ENCODE results near the gene PROCA1. TPM values are rescaled to one million over a fixed set of nuclear protein-coding genes. Genes with fewer than 3 reads are reported as not detected.

PROCA1 gene
- total and polyA plus RNA-seq, 9 of the 15 experiments (the other 6 are each of a cell fraction or from before 2014, with no cell fraction given) = 0.78 to 16.2 (median 5.6) TPM

GRCh38 chr17:28662527-28662829 lies 49.2 kb downstream of the PROCA1 start (continued):
- TF ChIP-seq THAP12 (CRISPR knock-in tag; IDR thresholded peaks at IDR 0.05) (no peak), ZNF175 (CRISPR knock-in tag; IDR thresholded peaks at IDR 0.05; ENCODE audit: low read depth) (no peak)

GRCh38 chr17:28661635-28662526 lies 49.8 kb downstream of the PROCA1 start, which contains the start of the genes SDF2 and SUPT6H:
TSS of gene SDF2 (minus strand) at chr17:28661906. CDS start at chr17:28661876, 30 bp downstream.
TSS of gene SUPT6H (plus strand) at chr17:28662205. CDS start at chr17:28673402, 11,197 bp downstream.
- peak within 1 kb of the TSS; percentile 61 for H3K4me3 ChIP-seq
- peak within 1 kb of the TSS; percentile 98 for H3K27ac ChIP-seq (ENCODE audit: extremely low read depth, low read depth, low read length)
- FAIRE-seq = peak; percentile 80
- in situ Hi-C loops (cut with MboI) (no loop called here), intact Hi-C loops (cut with micrococcal nuclease) (no loop called here)
- WGBS (ENCODE audit: insufficient coverage, low coverage, missing lambda C conversion rate) = 1% methylated on average over 66 of the region's 66 CpGs
- peak within 1 kb of the TSS; percentile 99 for H2AFZ ChIP-seq (ENCODE audit: low read depth, low read length)
- H3K9me3 ChIP-seq (replicated peaks; ENCODE audit: control insufficient read depth, insufficient read depth, low read depth, low read length) = no peaks in the 10 kb centered on the region
- peaks cover 6 to 10% of the 10 kb centered on the region in 2 experiments; a peak in 3 of 5 replicates for H3K4me1 ChIP-seq (replicated peaks in 1 of 2; ENCODE audit: control insufficient read depth in 2 of 2, insufficient read depth in 2 of 2, low read length in 2 of 2)
- peaks cover 58% of the 10 kb centered on the region for H3K36me3 ChIP-seq (ENCODE audit: control insufficient read depth, insufficient read depth, low read length)
- H3K27me3 ChIP-seq (ENCODE audit: control insufficient read depth in 2 of 2, insufficient read depth in 2 of 2, low read length in 2 of 2) = no peaks in the 10 kb centered on the region
- peaks cover 4% of the 10 kb centered on the region for H3K9me1 ChIP-seq (ENCODE audit: control insufficient read depth, insufficient read depth, low read length)
- ChIA-PET CTCF (ENCODE audit: low intra/inter-chr PET ratio) (interaction anchor here (0.9 to 1.3 kb wide), 2 partner anchors 15 kb away, joined by 4 to 5 read pairs; no protein-coding TSS in a partner anchor), POLR2A (interaction anchor here (0.6 to 3.9 kb wide), 33 partner anchors 9 to 458 kb away, joined by 3 to 54 read pairs (median 5); partner anchors contain the start of genes BLTP2 and RPL23A)
- H3K9ac ChIP-seq (ENCODE audit: insufficient read depth in 1 of 2, low read depth in 2 of 2, low read length in 2 of 2) = peak within 1 kb of the TSS; percentile 96
- BruUV-seq (replicated peaks) = TSS peak; percentile 75
- H3K79me2 ChIP-seq (ENCODE audit: control insufficient read depth, insufficient read depth, low read length) = peaks cover 78% of the 10 kb centered on the region
- ATAC-seq = peak; percentile 89
- peaks cover 5% of the 10 kb centered on the region; the same call in 1 of the 2 replicates for H4K20me1 ChIP-seq (replicated peaks; ENCODE audit: control insufficient read depth, insufficient read depth, low read length)
- peak within 1 kb of the TSS; percentile 97 for H3K4me2 ChIP-seq (ENCODE audit: insufficient read depth, low read length)
- DNase-seq (ENCODE audit: extremely low read depth in 1 of 4, low spot score in 3 of 4) = peak; percentile 92 to 97 (median 94)
- TF ChIP-seq SAFB (IDR thresholded peaks at IDR 0.05; ENCODE audit: borderline replicate concordance, low read depth, low read length) (no peak), SMAD1 (IDR thresholded peaks at IDR 0.05; ENCODE audit: low read depth, low read length, partially characterized antibody) (peak; percentile 28), SIN3A (IDR thresholded peaks at IDR 0.05; ENCODE audit: borderline replicate concordance in 2 of 2, control insufficient read depth in 1 of 2, low read depth in 2 of 2, low read length in 2 of 2) (peak; percentile 79 to 92; a peak in 3 of 4 replicates), ATF1 (CRISPR knock-in tag; IDR thresholded peaks at IDR 0.05) (peak; percentile 77), ATF1 (tag; IDR thresholded peaks at IDR 0.05) (peak; percentile 99), ZSCAN32 (CRISPR knock-in tag; IDR thresholded peaks at IDR 0.05) (peak; percentile 16; the same call in 1 of the 2 replicates)
